Esophagus squamous epithelium (tissue), 5 donors: Measurements from ENCODE around the gene MAP2K3. TPM values are rescaled to one million over a fixed set of nuclear protein-coding genes. Genes with fewer than 3 reads are reported as not detected.

Source experiments
- DNase-seq: peaks from one replicate; lab custom pipeline; 2025; lab: John Stamatoyannopoulos, UW
- H3K27ac ChIP-seq, 4 donors: fragments of 200-600 bp; sonication (generic); one replicate each; pipeline ENCODE4 v1.5.1; 2016 to 2019; ENCODE audit warnings: mild to moderate bottlenecking in 1 of 4
- H3K27me3 ChIP-seq, 4 donors: fragments of 200-600 bp; sonication (generic); 1 replicate in 3 of 4; 2 replicates in 1 of 4; pipeline versions ENCODE4 v1.5.1 to v1.6.0; 2017 to 2021; ENCODE audit warnings: antibody characterized with exemption in 1 of 4
- H3K36me3 ChIP-seq, 3 donors: fragments of 200-600 bp; sonication (generic); one replicate each; pipeline ENCODE4 v1.5.1; 2016 to 2019
- H3K4me1 ChIP-seq, 3 donors: fragments of 200-600 bp; sonication (generic); one replicate each; pipeline ENCODE4 v1.5.1; 2017 to 2019
- H3K4me3 ChIP-seq, 4 donors: fragments of 200-600 bp; sonication (generic); 1 replicate in 3 of 4; 2 replicates in 1 of 4; pipeline ENCODE4 v1.5.1; 2016 to 2019; ENCODE audit warnings: mild to moderate bottlenecking in 2 of 4, moderate library complexity in 1 of 4
- H3K9me3 ChIP-seq, 3 donors: fragments of 200-600 bp; sonication (generic); one replicate each; pipeline ENCODE4 v1.5.1; 2016 to 2019
- CTCF ChIP-seq, 6 experiments: fragments of 450-650 bp in 4 of 6; fragments of 200-600 bp in 2 of 6; sonication (generic) in 2 of 6; IDR thresholded peaks; one replicate each; pipeline ENCODE4 v1.5.1; 2016 to 2019; ENCODE audit warnings: antibody characterized with exemption in 6 of 6, mild to moderate bottlenecking in 4 of 6, moderate library complexity in 4 of 6
- POLR2A ChIP-seq, 4 donors: fragments of 450-650 bp; IDR thresholded peaks; one replicate each; pipeline ENCODE4 v1.6.1; 2017; ENCODE audit warnings: antibody characterized with exemption in 4 of 4, mild to moderate bottlenecking in 4 of 4, moderate library complexity in 3 of 4
- WGBS, 2 donors: methylation state at CpG; one replicate each; pipeline ENCODE4 v1.1.5; 2018; 5-methylcytosine and 5-hydroxymethylcytosine counted together
- intact Hi-C: fragments of 100-400 bp; cut with DNase I; formaldehyde crosslinking; loops from one replicate; pipeline ENCODE4 v1.15.0; 2022
- total RNA-seq, 4 donors: library from RNA; depleted of rRNA; stranded (reverse); fragments of >200 nt; gene quantifications; one replicate each; pipeline ENCODE4 v1.1.0, GENCODE V29; 2016
- donor health status: DM: yes; HTN: yes; CAD: no.

MAP2K3 gene
- total RNA-seq, 4 donors from 2014 or later: 24.1 to 53.6 (median 38.4) TPM

DNA sequence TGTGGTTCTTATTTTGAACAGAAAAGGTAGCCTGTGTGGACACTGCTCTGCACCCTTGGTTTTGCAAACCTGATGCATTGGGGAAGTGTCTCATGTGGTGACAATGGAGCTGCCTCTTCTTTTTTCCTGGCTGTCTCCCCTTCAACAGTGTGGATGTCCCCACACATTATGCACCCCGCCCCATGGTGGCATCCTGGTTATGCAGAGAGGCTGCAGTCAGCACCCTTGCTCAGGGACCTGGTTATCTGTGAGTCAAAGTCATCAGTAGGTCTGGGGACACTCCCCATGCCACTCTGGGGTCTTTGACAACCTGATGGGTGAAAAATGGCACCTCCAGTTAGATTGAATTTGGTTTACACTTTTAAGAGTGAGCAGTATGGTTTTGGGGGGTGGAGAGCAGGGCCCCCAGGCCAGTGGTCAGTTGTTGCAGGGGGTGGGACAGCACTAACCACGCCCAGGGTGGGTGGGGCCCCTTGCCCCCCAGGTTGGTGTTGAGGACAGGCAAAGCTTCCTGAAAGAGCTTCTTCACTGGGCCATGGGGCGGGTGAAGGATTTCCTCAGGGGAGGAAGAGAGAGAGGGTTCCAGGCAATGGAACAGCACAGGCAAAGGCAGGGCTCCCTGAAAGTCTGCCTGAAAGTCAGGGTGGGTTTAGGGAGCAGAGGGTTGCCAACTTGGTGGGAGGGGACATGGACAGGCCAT lies 67.0 kb downstream of the MAP2K3 start:
- 66% methylated on average over 3 of the region's 3 CpGs; no CpG with 5 or more reads in 1 of the 2 donors for whole genome bisulfite sequencing, 2 donors
- DNase-seq: no peak
- no peak for TF ChIP-seq CTCF (IDR thresholded peaks at IDR 0.05)
- TF ChIP-seq POLR2A (IDR thresholded peaks at IDR 0.05): no peak

GRCh38 chr17:21352221-21352980 lies 67.9 kb downstream of the MAP2K3 start:
- DNase-seq: no peak
- no peaks in the 10 kb centered on the region for H3K9me3 ChIP-seq
- H3K36me3 ChIP-seq: no peaks in the 10 kb centered on the region
- H3K27ac ChIP-seq: no peak overlapping the region
- 84 to 100% methylated on average over 4 to 10 of the region's 23 CpGs for WGBS, 2 donors
- no peaks in the 10 kb centered on the region for H3K27me3 ChIP-seq
- no peak for TF ChIP-seq POLR2A (IDR thresholded peaks at IDR 0.05)
- no peak for TF ChIP-seq CTCF (IDR thresholded peaks at IDR 0.05)
- no peaks in the 10 kb centered on the region for H3K4me1 ChIP-seq
- H3K4me3 ChIP-seq: no peak overlapping the region
- intact Hi-C loops: no loop called here

More for the DNA sequence above, 67.0 kb downstream of the MAP2K3 start:
- Histone ChIP-seq H3K9me3 (no peaks in the 10 kb centered on the region), H3K27me3 (no peaks in the 10 kb centered on the region), H3K4me3 (no peak overlapping the region), H3K27ac (no peak overlapping the region), H3K36me3 (no peaks in the 10 kb centered on the region), H3K4me1 (no peaks in the 10 kb centered on the region)
- intact Hi-C loops: no loop called here

GRCh38 chr17:21352981-21353265 lies 68.4 kb downstream of the MAP2K3 start:
- TF ChIP-seq CTCF (IDR thresholded peaks at IDR 0.05) (no peak), POLR2A (IDR thresholded peaks at IDR 0.05) (no peak)
- Histone ChIP-seq H3K27ac (peak overlapping the region in 1 of 4 donors; percentile 21), H3K9me3 (no peaks in the 10 kb centered on the region), H3K27me3 (no peaks in the 10 kb centered on the region), H3K4me3 (no peak overlapping the region), H3K36me3 (no peaks in the 10 kb centered on the region), H3K4me1 (no peaks in the 10 kb centered on the region)
- DNase-seq: no peak
- intact Hi-C loops: no loop called here
- WGBS, 2 donors: 72 to 92% methylated on average over 2 to 7 of the region's 8 CpGs

DNA sequence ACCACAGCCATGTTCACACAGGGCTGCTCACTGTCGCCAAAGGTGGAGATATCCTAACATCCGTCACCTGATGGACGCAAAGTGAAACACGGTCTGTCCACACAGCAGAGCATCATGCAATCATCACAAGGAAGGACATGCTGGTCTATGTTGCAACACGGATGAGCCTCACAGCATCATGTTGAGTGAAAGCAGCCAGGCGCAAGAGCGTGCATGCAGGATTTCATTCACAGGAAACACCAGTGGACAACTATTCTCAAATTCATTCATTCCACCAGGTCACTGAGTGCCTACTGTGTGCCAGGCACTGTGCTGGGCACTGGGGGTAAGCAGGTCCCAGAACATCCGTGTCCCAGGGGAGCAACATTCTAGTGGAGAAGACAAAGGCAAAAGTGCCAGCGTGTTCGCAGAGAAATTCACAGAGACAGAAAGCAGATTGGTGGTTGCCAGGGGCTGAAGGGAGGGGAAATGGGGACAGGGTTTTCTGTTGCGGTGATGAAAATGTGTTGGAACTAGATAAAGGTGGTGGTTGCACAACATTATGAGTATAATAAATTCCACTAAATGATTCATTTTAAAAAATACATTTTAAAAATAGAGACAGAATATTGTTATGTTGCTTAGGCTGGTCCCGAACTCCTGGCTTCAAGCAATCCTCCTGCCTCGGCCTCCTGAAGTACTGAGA lies 69.0 kb downstream of the MAP2K3 start:
- Histone ChIP-seq H3K9me3 (no peaks in the 10 kb centered on the region), H3K36me3 (no peaks in the 10 kb centered on the region), H3K27me3 (no peaks in the 10 kb centered on the region), H3K4me3 (no peak overlapping the region), H3K4me1 (no peaks in the 10 kb centered on the region), H3K27ac (peak overlapping the region in 1 of 4 donors; percentile 21)
- 57 to 70% methylated on average over 13 of the region's 13 CpGs for WGBS, 2 donors
- TF ChIP-seq POLR2A (IDR thresholded peaks at IDR 0.05) (no peak), CTCF (IDR thresholded peaks at IDR 0.05) (no peak)
- DNase-seq: no peak
- intact Hi-C loops: no loop called here
